Measurements from ENCODE around the gene NSD1.
A peak's percentile ranks its signal among the peaks of the same experiment; 100 is the strongest.
"Not testable (repeated sequence)": the region's sequence is repeated elsewhere in the genome, so short reads cannot be mapped to it uniquely, and the experiment has no call there.

NSD1 gene

DNA sequence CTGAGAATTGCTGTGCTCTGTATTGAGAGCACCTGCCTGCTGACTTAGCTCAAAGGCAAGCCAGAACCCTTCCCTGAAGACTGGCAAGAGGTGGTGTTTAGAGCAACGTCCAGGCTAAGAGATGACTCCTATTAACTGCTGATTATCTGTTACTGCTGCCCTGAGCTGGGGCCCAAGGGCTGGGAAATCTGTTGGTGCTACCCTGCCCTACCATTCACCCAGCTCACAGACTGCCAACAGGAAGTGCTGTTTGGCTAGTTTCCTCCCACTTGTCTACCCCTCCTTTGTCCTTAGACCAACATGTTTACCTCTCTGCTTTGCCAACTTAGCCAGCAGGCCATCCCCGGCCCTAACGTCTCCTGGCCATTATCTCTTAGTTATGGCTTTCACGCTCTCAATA, 163.0 kb downstream of the NSD1 start:
- peak; percentile 64 for DNase-seq

DNA sequence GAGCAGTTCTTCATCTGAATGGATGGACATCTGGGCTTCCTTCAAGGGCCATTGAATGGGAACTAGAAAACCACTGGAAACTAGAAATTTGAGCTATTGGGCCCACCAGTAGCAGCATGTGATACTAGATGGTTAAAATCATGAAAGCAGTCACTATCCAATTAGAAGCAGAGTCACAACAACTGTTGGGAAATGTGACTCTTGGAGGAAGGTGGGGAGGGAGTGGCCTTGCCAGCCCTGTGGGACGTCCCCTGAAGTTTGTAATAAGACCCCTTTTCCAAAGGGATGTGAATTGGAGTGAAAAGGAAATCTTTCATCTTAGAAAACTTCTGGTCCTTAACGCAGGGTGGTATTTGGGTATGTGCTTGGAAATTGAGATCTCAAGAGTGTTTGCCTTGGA, 164.3 kb downstream of the NSD1 start:
- DNase-seq, result no peak

DNA sequence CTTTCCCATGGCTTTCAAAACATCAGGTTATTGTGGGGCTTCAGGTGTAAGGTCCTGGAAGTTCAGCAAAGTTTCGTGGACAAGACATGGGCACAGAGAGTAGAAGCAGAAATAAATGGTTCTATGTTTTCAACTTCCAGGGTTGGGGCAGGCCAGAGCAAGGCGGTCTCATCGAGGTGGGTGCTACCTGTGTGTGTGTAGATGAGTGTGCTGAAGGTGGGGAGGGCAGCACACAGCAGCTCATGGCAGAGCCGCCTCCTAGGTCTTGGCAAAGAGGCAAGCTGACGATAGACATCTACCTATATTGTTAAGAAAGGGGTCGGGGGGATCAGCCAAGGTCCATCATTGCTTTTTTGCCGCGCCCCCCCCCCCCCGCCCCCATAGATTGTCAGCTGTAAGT, 166.1 kb downstream of the NSD1 start:
- DNase-seq, result no peak

DNA sequence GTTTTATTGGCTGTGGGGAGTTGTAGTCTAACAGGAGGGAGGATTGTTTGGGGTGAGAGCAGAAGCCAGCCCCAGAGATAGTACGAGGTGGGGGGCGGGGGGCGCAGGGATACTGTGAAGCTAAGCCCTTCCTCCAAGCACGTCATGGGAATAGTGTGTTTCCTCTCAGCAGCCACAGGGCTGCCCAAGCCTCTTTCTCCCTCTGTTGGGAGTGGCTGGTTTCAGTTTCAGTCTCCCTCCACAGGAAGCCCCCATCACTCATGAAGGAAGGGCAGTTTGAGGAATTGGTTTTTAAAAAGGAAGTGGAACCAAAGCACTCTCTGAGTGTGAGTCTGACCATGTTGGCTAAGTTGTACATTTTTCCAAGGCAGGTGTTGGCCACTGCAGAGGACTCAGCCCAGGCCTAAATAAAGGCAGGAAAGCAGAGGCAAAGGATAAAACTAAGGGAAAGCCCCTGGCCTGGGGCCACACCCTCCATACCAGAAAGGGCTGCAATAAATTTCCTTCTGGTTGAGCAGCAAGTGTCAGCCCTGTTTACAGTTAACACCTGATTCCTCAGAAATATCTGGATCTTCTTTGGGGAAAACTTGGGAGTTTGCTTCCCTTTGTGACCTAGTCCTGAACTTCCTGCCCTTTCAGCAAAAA, 166.8 kb downstream of the NSD1 start:
- DNase-seq, result peak; percentile 83

DNA sequence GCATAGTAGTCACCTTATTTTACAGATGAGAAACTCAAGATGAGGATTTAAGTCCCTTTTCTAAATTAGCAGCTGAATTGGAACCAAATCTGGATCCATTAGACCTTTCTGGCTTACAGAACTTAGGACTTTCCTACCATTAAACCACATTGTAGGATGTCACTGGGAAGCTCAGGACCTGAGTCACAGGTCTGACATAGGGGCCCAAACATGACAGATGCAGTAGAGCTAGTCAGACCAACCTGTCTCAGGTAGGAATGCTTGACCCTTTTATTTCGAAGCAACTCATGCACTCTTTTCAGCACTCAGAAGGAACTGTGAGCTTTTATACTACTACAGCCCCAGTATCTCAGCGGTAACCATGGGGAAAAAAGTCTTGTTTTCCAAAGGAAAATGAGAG, 167.4 kb downstream of the NSD1 start:
- no peak for DNase-seq

DNA sequence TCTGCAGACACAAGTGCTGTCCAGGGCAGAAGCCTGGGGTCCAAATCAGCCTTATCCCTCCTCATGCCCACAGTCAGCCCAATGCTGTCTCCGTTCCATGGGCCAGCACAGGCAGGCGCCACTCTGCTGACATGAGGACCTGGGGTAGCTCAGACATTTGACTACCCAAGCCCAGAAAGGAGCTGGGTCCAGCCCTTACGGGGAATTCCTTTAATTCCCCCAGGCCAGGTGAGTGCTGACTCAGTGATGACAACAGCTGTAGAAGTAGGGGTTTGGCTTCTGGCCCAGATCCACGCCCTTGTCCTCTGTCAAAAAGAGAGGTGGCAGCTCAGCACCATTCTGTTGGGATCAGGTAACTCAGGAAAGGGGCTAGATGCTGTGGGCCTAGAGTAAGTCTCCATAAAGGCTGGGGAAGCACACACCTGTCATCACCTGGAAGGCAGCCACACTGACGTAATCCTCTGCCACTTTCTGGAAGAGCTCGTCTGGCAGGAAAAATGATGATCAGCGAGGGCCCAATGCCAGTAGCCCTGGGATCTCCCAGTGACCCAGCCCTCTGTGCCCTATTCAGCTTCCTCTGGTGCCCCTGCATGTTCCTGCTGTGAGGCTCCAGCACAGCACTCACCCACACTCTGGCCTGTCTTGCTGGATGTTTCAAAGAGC, 168.1 kb downstream of the NSD1 start:
- DNase-seq, result peak; percentile 75

DNA sequence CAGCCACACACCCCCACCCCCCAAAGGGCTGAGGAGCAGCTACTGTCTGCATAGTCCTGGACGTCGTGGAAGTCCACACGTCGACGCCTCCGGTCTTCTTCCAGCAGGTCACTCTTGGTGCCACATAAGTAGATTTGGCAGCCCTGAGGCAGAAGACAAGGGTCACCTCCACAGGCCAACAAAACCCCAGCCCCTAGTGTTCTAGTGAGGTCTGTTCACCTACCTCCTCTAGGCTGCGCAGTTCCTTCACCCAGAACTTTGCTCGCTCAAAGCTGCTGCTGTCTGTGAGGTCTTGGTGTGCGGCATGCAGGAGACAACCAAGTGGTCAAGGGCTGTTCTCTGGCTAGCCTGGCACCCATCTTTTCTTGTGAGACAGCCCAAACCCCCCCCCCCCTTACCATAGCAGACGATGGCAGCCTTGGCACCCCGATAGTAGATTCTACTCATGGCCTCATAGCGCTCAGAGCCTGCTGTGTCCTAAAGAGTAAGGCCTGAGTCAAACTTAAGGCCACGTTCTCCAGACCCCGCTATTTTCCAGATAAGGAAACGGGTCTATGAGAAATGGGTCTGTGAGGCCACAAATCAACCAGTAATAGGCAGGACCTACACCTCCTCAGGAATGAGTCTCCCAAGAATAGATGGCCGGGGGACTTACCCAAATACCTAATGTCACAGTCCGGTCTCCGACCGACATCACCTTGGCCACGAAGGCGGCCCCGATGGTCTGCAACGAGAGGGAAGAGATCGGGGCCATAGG, 169.0 kb downstream of the NSD1 start:
- DNase-seq, result no peak

DNA sequence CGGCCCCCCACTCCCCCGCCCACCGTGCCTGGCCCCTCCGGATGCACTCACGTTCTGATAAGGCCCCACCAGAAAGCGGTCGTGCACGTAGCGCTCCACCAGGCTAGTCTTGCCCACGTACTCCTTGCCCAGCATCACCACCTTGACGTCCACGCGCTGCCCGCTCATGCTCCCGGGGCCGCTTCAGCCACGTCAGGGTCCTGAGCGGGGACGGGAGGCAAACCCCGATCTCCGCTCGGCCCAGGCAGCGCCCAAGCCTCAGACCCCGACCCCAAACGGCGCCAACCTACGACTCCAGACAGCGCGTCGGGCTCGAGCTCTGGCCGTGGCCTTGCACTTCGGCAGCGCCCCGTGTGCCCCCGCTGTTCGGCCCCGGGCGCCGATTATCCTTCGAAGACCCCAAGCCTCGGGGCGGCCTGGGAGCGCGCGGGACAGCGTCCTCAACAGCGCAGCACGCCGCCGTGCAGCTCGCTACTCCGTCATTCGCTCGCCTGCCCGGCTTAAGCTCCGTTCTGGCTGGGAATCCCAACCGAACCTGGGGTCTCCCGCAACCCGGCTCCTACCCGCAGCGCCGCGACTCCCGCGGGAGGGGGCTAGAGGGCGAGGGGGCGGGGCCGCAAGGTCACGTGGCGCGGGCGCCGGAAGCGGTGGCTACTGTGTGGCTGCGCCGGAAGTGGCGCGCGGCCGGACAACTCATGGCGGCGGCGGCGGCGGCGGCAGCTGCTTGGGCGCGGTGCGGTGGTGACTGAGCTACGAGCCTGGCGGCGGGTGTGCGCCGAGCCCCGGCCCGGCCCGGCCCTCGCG, 169.8 kb downstream of the NSD1 start, which contains the start of the genes PRELID1 and RAB24:
PRELID1 (plus strand) TSS at position 679 of the 804 bp plus-strand sequence. CDS start 187 bp downstream, outside the sequence.
RAB24 (minus strand) TSS at position 599 of the 804 bp plus-strand sequence; CDS start at position 168, 431 bp downstream.
- DNase-seq, result peak; percentile 97

DNA sequence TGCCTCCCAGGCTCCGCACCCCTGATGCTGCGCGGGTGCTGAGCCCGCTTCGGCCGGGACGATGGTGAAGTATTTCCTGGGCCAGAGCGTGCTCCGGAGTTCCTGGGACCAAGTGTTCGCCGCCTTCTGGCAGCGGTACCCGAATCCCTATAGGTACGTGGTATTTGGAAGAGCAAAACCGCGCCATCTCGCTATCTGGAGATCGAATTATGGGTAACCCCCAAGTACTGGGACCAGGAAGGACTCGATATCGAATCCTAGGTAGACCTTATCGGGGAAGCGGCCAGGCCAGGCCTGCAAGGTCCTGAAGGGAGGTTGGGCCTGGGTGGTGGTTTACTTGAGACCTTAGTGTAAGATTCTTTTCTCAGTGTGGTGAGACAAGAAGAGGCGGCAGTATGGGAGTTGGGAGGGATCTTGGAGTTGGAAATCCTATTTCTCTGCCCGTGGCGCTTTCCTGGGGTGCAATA, 170.4 kb downstream of the NSD1 start:
- DNase-seq, result no peak

DNA sequence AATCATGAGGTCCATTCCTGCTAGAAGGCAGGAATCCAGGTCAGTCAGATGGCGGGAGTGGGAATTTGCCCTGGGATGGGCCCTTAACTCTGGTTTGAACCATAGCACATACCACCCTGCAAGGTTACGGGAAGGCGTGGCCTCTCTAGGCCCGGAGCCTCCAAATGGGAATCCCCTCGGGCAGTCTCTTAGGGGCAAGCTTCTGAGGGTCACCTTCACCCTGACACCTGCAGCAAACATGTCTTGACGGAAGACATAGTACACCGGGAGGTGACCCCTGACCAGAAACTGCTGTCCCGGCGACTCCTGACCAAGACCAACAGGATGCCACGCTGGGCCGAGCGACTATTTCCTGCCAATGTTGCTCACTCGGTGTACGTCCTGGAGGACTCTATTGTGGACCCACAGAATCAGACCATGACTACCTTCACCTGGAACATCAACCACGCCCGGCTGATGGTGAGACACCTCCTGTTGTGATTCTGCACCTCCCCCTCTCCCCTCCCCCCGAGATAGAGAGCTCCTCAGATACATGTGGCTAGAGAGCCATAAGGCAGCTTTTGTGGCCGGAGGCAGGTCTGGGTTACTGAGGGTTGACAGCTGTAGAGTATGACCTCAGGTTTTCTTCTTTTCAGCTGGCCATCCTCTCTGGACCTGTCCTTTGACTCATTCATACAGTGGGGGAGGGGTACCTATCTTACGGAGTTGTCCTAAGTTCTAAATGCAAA, 171.0 kb downstream of the NSD1 start:
- peak; percentile 75 for DNase-seq

DNA sequence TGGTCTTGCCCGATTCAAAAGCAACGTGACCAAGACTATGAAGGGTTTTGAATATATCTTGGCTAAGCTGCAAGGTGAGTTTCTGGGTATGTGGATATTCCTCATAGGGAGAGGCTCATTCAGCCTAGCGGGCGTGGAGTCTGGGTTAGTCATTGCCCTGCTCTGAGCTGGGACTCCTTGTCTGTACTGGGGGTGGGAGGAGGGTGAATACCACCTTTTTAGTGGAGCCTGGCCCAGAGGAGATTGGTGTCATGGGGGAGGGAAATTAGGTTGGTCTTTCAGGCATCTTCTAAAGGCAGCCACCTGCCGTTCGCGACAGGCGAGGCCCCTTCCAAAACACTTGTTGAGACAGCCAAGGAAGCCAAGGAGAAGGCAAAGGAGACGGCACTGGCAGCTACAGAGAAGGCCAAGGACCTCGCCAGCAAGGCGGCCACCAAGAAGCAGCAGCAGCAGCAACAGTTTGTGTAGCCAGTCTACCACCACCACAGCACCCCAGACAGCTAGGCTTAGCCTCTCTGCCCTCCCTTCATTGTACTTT, 172.6 kb downstream of the NSD1 start:
- not testable (repeated sequence) for DNase-seq

DNA sequence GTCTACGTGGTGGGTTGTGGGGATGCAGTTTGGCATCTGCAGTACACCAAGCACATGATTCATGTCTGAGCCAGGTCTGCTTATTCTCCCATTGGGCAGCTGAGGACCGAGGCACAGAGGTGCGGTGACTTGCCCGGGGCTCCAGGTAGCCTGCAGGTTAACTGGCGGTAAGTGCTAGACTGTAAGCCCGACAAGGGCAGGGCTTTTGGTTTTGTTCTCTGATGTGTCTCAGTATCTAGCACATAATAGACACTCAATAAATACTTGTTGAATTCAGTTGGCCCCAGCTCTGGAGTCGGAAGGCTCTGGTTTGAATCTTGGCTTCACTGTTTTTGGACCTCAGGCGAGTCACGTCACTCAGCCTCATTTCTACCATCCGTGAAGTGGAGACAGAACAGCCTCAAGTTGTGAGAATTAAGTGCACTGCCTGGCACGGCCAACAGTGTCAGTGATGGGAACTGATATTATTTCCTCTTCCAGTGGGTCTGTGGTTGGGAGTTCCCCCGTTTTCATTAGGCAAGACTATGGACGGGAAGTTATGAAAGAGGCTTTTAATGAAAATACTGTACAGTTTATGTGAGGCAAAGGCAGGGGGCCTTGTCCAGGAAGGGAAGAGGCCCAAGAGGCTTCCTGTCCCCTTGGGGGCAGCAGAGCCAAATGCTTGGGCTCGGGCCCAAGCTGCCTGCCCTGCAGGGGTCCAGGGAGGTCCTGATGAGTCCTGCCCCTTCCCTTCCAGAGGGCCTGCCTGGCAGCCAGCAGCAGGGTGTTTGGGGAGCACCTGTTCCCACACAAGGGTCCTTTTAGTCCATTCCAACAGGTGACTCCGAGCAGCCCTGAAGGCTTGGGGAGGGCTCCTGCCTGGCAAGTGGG, 173.3 kb downstream of the NSD1 start:
- no peak for DNase-seq

DNA sequence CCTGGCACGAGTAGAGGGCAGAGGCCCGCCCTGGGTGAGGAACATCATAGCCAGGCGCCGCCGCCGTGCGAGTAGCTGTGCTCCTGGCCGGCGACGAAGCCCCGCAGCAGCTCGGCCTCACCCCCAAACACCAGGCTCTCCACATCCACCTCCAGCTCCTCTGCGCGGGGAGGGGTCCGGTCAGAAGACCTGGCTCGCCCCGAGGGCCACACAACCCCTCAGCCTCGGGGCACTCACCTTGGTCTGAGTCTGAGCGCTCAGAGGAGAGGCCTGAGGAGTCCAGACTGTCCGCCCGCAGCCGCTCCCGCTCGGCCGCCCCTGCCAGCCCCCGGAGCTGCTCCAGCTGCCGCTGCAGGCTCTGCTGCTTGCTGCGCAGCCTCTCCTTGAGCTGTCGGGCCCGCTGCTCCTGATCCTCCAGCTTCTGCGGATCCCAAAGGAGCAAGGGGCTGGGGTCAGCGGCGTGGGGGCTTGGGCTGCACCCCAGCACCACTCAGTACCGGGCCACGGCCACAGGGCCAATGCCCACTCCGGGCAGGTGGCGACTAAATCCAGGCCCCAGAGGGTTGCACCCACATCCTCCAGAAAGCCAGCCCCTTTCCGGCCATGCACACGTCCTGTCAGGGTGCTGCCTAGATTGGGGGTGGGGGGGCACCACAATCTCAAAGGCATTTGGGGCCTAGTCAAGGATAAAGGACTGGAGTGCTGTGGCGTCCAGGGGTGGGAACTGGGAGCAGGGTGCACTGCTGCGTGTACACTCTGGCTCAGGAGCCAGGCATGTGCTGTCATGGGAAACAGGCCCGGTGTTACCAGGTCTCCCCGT, 174.2 kb downstream of the NSD1 start:
- DNase-seq, result no peak

DNA sequence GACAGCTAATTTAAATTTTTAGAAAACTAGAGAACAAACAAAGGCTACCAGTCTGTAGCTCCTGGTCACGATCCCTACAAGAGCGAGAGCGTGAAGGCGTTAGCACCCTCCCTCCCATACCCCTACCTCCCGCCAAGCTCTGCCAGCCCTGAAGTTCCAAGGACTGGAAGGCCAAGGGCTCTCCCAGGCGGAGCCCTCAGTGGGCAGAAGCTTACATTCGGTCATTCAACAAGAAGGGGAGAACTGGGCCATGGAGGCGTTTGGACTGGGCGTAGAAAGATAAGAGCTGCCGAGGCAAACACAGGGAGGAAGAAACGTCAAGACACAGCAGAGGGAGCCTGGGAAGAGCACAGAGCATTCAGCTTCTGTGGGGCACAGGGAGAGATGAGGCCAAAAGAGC, 175.2 kb downstream of the NSD1 start:
- DNase-seq, result no peak

DNA sequence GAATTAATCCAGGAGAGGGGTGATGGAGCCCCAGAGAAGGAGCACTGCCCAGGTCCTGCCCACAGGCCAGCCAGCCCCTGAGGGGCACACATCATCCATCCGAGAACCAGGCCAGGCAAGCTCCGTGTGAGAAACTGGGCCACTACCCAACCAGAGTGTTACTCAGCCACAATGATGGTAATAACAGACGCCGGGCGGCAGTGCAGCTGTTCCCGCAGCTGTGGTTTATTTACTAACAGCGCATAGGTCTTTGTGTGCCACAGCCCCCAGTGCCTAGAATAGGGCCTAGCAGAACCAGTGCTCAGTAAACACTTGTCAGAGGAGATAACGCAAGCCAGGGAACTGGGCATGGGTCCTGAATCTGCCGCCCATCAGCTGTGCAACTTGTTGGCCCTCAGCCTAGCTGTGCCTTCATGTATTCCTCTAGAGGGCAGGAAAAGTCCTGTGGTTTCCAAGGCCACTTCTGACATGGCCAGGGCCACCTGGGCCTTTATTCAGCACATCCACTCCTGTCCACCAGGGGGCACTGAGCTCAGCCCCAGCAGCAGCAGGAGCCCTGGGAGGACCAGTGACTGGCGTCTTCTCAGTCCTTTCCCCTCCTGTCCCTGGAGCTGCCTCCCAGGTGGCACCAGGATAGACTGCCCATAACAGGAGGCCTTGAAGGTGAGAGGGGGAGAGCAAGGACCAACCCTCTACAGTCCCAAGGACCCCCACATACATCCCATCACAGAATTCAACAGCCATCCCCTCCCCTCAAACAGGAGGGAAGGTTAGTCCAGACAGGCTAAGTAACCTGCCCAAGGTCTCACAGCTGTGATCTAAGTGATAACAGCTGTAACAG, 176.0 kb downstream of the NSD1 start:
- DNase-seq, result peak; percentile 91

DNA sequence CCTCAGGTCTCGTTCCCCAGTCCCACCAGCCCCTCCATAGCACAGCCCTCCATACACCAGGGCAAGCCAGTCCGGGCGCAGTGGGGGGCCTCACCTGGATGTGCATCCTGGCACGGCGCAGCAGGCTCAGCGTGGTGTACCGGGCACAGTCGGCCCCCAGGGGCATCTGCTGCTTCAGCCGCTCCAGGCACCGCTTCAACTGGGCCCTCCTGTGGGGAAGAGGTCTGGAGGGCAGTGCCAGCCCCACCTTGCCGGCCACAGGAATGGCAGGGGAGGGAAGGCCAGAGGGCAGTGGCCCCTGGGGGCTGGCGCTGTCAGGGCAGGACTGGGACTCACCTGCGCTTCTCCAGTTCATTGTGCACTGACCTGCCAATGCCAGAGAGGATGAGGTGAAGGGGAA, 176.8 kb downstream of the NSD1 start:
- DNase-seq, result peak; percentile 61

DNA sequence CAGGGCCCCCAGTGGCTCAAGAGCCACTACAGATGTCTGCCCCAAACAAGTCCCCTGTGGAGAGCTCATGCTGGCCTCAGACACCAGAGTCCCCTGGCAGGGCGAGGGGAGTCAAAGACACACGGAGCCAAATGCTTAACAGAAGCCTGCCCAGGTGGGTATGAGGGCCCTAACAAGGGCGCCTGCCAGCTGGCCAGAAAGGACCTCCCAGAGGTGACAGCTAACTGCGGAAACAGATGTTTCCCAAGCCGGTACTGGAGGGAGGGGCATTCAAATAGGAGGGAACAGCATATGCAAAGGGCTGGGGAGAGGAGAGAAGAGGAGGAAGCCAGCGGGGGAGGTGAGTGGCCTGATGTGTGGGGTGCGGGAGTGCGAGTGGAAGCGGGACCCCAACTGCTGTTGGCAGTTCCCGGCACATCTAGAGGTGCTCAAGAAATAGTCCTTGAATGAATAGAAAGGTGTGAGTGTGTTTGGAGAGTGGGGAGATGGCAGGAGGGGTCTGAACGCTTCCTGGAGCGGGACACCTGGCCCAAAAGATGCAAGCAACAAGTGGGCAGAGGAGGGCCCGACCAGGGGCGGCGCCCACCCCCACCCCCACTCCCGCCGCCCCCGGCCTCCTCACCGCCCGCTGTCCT, 177.3 kb downstream of the NSD1 start:
- peak; percentile 70 for DNase-seq

DNA sequence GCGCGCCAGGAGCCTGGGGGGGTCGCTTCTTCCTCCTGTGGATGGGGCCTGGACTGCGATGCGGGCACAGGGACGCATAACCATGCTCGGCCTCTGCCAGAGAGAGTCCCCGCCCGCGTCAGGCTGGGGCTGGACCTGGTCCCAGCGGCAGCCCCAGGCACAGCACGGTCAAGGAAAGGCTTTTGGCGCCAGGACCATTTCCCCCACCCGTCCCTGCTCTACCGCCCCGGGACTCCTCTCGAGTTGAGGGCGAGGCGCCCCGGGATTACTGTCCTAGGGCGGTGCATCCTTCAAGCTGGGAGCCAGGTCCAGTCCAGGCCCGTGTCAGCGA, 177.8 kb downstream of the NSD1 start:
- DNase-seq, result peak; percentile 62

All from activated effector memory CD4-positive, alpha-beta T cell treated with anti-CD3 and anti-CD28 coated beads, Interleukin-2, amount 50 U/mL, for 16 hours (primary cell).